ENCODE measurements around the gene DENND1B.

DNA sequence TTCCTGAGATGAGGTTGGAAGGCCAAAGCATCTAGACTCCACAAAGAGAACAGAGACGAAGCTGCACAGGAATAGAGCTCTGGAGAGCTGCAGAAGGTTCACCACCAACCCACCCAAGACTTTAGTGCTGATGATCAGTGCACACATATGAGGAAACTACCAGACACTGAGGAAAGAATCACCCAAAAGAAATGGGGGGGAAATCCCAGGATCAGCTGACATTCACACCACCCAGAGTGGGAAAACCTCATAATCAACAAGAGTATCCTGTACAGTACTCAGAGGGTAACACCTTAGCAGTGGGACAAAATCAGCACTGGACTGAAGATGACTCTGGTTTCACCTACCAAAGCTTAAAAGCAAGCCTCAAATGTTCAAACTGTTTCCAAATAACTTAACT is 36.4 kb downstream of the DENND1B start:
- TF ChIP-seq, protein P1, sequence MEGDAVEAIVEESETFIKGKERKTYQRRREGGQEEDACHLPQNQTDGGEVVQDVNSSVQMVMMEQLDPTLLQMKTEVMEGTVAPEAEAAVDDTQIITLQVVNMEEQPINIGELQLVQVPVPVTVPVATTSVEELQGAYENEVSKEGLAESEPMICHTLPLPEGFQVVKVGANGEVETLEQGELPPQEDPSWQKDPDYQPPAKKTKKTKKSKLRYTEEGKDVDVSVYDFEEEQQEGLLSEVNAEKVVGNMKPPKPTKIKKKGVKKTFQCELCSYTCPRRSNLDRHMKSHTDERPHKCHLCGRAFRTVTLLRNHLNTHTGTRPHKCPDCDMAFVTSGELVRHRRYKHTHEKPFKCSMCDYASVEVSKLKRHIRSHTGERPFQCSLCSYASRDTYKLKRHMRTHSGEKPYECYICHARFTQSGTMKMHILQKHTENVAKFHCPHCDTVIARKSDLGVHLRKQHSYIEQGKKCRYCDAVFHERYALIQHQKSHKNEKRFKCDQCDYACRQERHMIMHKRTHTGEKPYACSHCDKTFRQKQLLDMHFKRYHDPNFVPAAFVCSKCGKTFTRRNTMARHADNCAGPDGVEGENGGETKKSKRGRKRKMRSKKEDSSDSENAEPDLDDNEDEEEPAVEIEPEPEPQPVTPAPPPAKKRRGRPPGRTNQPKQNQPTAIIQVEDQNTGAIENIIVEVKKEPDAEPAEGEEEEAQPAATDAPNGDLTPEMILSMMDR (IDR thresholded peaks at IDR 0.05), result no peak
- TF ChIP-seq EZH2 (IDR thresholded peaks at IDR 0.05; ENCODE audit: borderline replicate concordance, insufficient read depth, low read depth, low read length, poor library complexity, severe bottlenecking), result no peak
